HEK293 (cell line): ENCODE results near the gene LAMTOR2.
A peak's percentile ranks its signal among the peaks of the same experiment; 100 is the strongest.

Source experiments
- BCL6B ChIP-seq: fragments of 450-650 bp; formaldehyde crosslinking; IDR thresholded peaks from 2 replicates; pipeline ENCODE4 v1.5.1; 2017; ENCODE audit warnings: missing biosample characterization, missing genetic modification characterization
- EGR2 ChIP-seq: fragments of 450-650 bp; formaldehyde crosslinking; IDR thresholded peaks from 2 replicates; pipeline ENCODE4 v1.5.1; 2016; ENCODE audit warnings: low read depth, missing biosample characterization, missing genetic modification characterization
- GLI2 ChIP-seq: fragments of 450-650 bp; formaldehyde crosslinking; IDR thresholded peaks from 2 replicates; pipeline ENCODE4; 2017; ENCODE audit warnings: missing biosample characterization, missing genetic modification characterization, low read depth, borderline replicate concordance
- MEIS1 ChIP-seq: sonication (generic); formaldehyde crosslinking; IDR thresholded peaks from 2 replicates; pipeline ENCODE4 v1.8.1; 2022; ENCODE audit warnings: missing genetic modification reagents, mild to moderate bottlenecking, borderline replicate concordance
- MZF1 ChIP-seq: fragments of 450-650 bp; formaldehyde crosslinking; IDR thresholded peaks from 2 replicates; pipeline ENCODE4 v1.5.1; 2017; ENCODE audit warnings: missing biosample characterization, missing genetic modification characterization, borderline replicate concordance
- SP2 ChIP-seq: fragments of 450-650 bp; formaldehyde crosslinking; IDR thresholded peaks from 2 replicates; pipeline ENCODE4 v1.5.1; 2016; ENCODE audit warnings: missing biosample characterization, missing genetic modification characterization
- ZBTB20 ChIP-seq: fragments of 450-650 bp; formaldehyde crosslinking; IDR thresholded peaks from 2 replicates; pipeline ENCODE4 v1.5.1; 2016; ENCODE audit warnings: missing biosample characterization, missing genetic modification characterization
- ZBTB21 ChIP-seq: fragments of 450-650 bp; formaldehyde crosslinking; IDR thresholded peaks from 2 replicates; pipeline ENCODE4 v1.5.1; 2017; ENCODE audit warnings: missing biosample characterization, missing genetic modification characterization
- ZFP41 ChIP-seq: fragments of 450-650 bp; formaldehyde crosslinking; IDR thresholded peaks from 2 replicates; pipeline ENCODE4 v1.5.1; 2016; ENCODE audit warnings: missing biosample characterization, missing genetic modification characterization, borderline replicate concordance
- ZNF175 ChIP-seq: fragments of 450-650 bp; formaldehyde crosslinking; IDR thresholded peaks from 2 replicates; pipeline ENCODE4 v1.5.1; 2016; ENCODE audit warnings: missing biosample characterization, missing genetic modification characterization
- ZNF19 ChIP-seq: fragments of 450-650 bp; formaldehyde crosslinking; IDR thresholded peaks from 2 replicates; pipeline ENCODE4; 2016; ENCODE audit warnings: missing biosample characterization, missing genetic modification characterization, low read depth
- ZNF266 ChIP-seq: fragments of 450-650 bp; formaldehyde crosslinking; IDR thresholded peaks from 2 replicates; pipeline ENCODE4 v1.5.1; 2016; ENCODE audit warnings: missing biosample characterization, missing genetic modification characterization, low read depth
- ZNF280D ChIP-seq: fragments of 450-650 bp; formaldehyde crosslinking; IDR thresholded peaks from 2 replicates; pipeline ENCODE4 v1.5.1; 2016; ENCODE audit warnings: missing biosample characterization, missing genetic modification characterization
- ZNF292 ChIP-seq: fragments of 450-650 bp; formaldehyde crosslinking; IDR thresholded peaks from 2 replicates; pipeline ENCODE4 v1.5.1; 2016; ENCODE audit warnings: low read depth, missing biosample characterization, missing genetic modification characterization, borderline replicate concordance
- ZNF302 ChIP-seq: fragments of 450-650 bp; formaldehyde crosslinking; IDR thresholded peaks from 2 replicates; pipeline ENCODE4 v1.5.1; 2016; ENCODE audit warnings: missing biosample characterization, missing genetic modification characterization, low read depth
- ZNF324 ChIP-seq: fragments of 450-650 bp; formaldehyde crosslinking; IDR thresholded peaks from 2 replicates; pipeline ENCODE4 v1.5.1; 2016; ENCODE audit warnings: missing biosample characterization, missing genetic modification characterization
- ZNF335 ChIP-seq: fragments of 450-650 bp; formaldehyde crosslinking; conservative IDR thresholded peaks from 2 replicates; pipeline ENCODE4 v1.5.1; 2016; ENCODE audit warnings: missing biosample characterization, missing genetic modification characterization
- ZNF37A ChIP-seq: fragments of 450-650 bp; IDR thresholded peaks from 2 replicates; pipeline ENCODE4 v1.5.1; 2018; ENCODE audit warnings: missing biosample characterization, missing genetic modification characterization
- ZNF391 ChIP-seq: fragments of 450-650 bp; formaldehyde crosslinking; IDR thresholded peaks from 2 replicates; pipeline ENCODE4 v1.5.1; 2016; ENCODE audit warnings: low read depth, missing biosample characterization, missing genetic modification characterization, borderline replicate concordance
- ZNF404 ChIP-seq: fragments of 450-650 bp; formaldehyde crosslinking; IDR thresholded peaks from 2 replicates; pipeline ENCODE4 v1.5.1; 2017; ENCODE audit warnings: missing biosample characterization, missing genetic modification characterization
- ZNF530 ChIP-seq: fragments of 450-650 bp; formaldehyde crosslinking; IDR thresholded peaks from 2 replicates; pipeline ENCODE4 v1.5.1; 2016; ENCODE audit warnings: low read depth, missing biosample characterization, missing genetic modification characterization
- ZNF645 ChIP-seq: fragments of 450-650 bp; formaldehyde crosslinking; IDR thresholded peaks from 2 replicates; pipeline ENCODE4; 2016; ENCODE audit warnings: missing biosample characterization, missing genetic modification characterization
- ZNF76 ChIP-seq: fragments of 450-650 bp; formaldehyde crosslinking; IDR thresholded peaks from 2 replicates; pipeline ENCODE4; 2016; ENCODE audit warnings: low read depth, missing biosample characterization, missing genetic modification characterization, borderline replicate concordance
- ZSCAN5A ChIP-seq: fragments of 450-650 bp; formaldehyde crosslinking; IDR thresholded peaks from 2 replicates; pipeline ENCODE4 v1.5.1; 2016; ENCODE audit warnings: missing biosample characterization, missing genetic modification characterization
- TF ChIP-seq, protein P1 (sequence below): fragments of 450-650 bp; formaldehyde crosslinking; IDR thresholded peaks from 2 replicates; pipeline ENCODE4 v1.5.1; 2016; ENCODE audit warnings: missing biosample characterization, missing genetic modification characterization
- TF ChIP-seq, protein P2 (sequence below): fragments of 450-650 bp; formaldehyde crosslinking; IDR thresholded peaks from 2 replicates; pipeline ENCODE4 v1.5.1; 2016; ENCODE audit warnings: missing biosample characterization, missing genetic modification characterization
- TF ChIP-seq, protein P3 (sequence below): sonication (generic); formaldehyde crosslinking; IDR thresholded peaks from 2 replicates; pipeline ENCODE4 v1.8.1; 2022; ENCODE audit warnings: mild to moderate bottlenecking, moderate library complexity, missing genetic modification reagents

The LAMTOR2 gene

GRCh38 chr1:156052862-156053767, 1.5 kb upstream of the LAMTOR2 start (continued):
- TF ChIP-seq ZNF280D (tag by site-specific recombination) (peak; percentile 80; the same call in 1 of the 2 replicates), EGR2 (tag by site-specific recombination) (peak; percentile 60), ZNF404 (tag by site-specific recombination) (no peak), BCL6B (tag by site-specific recombination) (no peak), ZNF37A (tag by site-specific recombination) (no peak), ZNF292 (tag by site-specific recombination) (no peak), ZNF175 (tag by site-specific recombination) (no peak), ZNF645 (tag by site-specific recombination) (no peak), ZNF530 (tag by site-specific recombination) (no peak), ZNF302 (tag by site-specific recombination) (no peak), ZBTB21 (tag by site-specific recombination) (0 out of 2 replicates have a peak, but pooled peaks have one; percentile 53), MEIS1 (CRISPR knock-in tag) (no peak), ZNF324 (tag by site-specific recombination) (no peak; the same call in 1 of the 2 replicates), ZSCAN5A (tag by site-specific recombination) (peak; percentile 38; the same call in 1 of the 2 replicates), ZNF391 (peak; percentile 86; the same call in 1 of the 2 replicates), ZBTB20 (tag by site-specific recombination) (peak; percentile 78), ZNF266 (tag by site-specific recombination) (no peak), ZNF335 (tag by site-specific recombination) (peak; percentile 97), GLI2 (tag by site-specific recombination) (no peak), ZFP41 (no peak), MZF1 (no peak), SP2 (tag by site-specific recombination) (peak; percentile 74), ZNF19 (tag by site-specific recombination) (no peak), ZNF76 (tag by site-specific recombination) (peak; percentile 81; the same call in 1 of the 2 replicates)
- TF ChIP-seq, protein P1, sequence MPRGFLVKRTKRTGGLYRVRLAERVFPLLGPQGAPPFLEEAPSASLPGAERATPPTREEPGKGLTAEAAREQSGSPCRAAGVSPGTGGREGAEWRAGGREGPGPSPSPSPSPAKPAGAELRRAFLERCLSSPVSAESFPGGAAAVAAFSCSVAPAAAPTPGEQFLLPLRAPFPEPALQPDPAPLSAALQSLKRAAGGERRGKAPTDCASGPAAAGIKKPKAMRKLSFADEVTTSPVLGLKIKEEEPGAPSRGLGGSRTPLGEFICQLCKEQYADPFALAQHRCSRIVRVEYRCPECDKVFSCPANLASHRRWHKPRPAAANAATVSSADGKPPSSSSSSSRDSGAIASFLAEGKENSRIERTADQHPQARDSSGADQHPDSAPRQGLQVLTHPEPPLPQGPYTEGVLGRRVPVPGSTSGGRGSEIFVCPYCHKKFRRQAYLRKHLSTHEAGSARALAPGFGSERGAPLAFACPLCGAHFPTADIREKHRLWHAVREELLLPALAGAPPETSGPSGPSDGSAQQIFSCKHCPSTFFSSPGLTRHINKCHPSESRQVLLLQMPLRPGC (tag by site-specific recombination) = peak; percentile 54; the same call in 1 of the 2 replicates
- TF ChIP-seq, protein P2, sequence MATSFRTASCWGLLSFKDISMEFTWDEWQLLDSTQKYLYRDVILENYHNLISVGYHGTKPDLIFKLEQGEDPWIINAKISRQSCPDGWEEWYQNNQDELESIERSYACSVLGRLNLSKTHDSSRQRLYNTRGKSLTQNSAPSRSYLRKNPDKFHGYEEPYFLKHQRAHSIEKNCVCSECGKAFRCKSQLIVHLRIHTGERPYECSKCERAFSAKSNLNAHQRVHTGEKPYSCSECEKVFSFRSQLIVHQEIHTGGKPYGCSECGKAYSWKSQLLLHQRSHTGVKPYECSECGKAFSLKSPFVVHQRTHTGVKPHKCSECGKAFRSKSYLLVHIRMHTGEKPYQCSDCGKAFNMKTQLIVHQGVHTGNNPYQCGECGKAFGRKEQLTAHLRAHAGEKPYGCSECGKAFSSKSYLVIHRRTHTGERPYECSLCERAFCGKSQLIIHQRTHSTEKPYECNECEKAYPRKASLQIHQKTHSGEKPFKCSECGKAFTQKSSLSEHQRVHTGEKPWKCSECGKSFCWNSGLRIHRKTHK (tag by site-specific recombination) = no peak
- TF ChIP-seq, protein P3, sequence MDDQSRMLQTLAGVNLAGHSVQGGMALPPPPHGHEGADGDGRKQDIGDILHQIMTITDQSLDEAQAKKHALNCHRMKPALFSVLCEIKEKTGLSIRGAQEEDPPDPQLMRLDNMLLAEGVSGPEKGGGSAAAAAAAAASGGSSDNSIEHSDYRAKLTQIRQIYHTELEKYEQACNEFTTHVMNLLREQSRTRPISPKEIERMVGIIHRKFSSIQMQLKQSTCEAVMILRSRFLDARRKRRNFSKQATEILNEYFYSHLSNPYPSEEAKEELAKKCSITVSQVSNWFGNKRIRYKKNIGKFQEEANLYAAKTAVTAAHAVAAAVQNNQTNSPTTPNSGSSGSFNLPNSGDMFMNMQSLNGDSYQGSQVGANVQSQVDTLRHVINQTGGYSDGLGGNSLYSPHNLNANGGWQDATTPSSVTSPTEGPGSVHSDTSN = no peak
